Effector CD8-positive, alpha-beta T cell (primary cell): ENCODE data around the gene EIF1B.
"Not testable (repeated sequence)": the region's sequence is repeated elsewhere in the genome, so short reads cannot be mapped to it uniquely, and the experiment has no call there.

Source experiments
- DNase-seq: peaks from one replicate; lab custom pipeline; 2025; lab: John Stamatoyannopoulos, UW
- total RNA-seq, 4 experiments: gene quantifications; one replicate each; lab custom pipeline; 2026; lab: John Stamatoyannopoulos, UW

The EIF1B gene
- total RNA-seq: 17.0 to 26.6 (median 24.6) reads per million in 4 experiments

DNA sequence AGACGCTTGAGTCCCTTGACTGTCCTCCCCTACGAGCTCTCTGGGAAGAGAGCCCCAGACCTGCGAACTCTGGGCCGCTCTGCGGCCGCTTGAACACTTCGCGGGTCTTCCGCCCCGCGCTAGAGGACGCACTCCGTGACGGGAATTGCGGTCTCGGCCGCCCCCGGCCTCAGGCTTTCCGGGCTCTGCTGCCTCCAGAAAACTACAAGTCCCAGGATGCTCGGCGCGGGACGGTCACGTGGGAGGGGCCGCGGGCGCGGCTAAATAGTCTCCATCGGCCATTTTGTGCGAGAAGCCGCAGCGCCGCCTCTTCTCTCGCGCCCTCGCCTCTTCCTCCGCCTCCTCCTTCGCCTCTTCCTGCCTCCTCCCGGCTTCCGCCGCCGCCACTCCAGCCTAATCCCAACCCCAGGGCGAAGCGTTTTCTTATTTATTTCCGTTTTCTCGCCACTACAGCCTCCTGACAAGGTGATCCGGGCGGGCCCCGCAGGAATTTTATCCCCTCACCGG lies at the start of gene EIF1B:
EIF1B (plus strand) TSS at position 290 of the 507 bp plus-strand sequence. CDS start 235 bp downstream, outside the sequence.
- DNase-seq: peak; percentile 98

DNA sequence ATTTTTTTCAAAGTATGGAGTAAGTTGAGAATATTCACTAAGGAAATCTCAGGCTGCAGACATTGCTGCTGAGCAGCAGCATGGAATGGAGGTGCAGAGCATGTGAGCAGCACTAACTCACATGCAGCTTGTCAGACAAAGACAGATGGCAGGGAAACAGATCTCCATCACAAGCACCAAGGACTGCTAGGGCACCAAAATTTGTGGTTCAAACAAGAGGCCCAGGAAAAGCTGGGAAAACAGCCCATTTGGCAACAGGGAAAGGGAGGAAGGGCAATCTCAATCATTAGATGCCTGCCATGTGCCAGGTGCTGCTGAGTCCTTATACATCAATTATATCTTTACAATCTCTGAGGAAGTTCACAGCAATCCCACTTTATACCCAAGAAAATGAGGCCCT lies 47.2 kb upstream of the EIF1B start:
- DNase-seq: no peak

DNA sequence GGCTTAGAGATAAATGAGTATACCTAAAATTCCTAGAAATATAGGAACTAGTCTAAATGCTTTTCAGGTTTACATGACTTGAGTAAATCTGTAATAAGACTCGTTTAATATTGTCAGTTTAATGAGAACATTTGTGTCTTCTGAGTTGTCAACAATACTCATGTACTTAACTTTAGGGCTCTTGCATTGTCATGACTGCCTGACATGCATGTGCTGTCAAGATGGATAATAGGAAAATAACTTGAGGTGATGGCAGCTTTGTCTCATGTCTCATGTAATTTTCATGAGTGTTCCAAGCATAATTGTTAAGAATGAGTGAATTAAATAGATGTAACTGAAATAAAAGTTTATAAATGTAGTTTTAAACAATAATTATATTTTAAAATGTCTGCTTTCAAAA lies 45.1 kb upstream of the EIF1B start:
- no peak for DNase-seq

DNA sequence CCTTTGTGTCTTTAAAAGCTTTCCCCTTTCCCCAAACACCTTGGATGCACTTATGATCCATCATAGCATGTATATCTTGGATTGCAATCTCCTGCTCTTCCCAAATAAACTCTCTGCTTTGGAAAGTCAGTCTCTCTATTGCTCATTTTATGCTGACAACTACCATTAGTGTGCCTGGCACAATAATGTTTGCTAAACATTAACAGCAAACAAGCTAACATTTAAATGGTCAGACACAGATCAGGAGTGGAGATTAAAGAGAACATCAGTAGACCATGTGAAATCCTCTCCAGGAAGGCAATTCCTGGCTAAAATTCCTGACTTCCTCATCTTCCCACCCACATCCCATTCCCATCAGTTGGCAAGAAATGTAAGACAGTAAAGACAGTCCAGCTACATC lies 44.3 kb upstream of the EIF1B start:
- no peak for DNase-seq

DNA sequence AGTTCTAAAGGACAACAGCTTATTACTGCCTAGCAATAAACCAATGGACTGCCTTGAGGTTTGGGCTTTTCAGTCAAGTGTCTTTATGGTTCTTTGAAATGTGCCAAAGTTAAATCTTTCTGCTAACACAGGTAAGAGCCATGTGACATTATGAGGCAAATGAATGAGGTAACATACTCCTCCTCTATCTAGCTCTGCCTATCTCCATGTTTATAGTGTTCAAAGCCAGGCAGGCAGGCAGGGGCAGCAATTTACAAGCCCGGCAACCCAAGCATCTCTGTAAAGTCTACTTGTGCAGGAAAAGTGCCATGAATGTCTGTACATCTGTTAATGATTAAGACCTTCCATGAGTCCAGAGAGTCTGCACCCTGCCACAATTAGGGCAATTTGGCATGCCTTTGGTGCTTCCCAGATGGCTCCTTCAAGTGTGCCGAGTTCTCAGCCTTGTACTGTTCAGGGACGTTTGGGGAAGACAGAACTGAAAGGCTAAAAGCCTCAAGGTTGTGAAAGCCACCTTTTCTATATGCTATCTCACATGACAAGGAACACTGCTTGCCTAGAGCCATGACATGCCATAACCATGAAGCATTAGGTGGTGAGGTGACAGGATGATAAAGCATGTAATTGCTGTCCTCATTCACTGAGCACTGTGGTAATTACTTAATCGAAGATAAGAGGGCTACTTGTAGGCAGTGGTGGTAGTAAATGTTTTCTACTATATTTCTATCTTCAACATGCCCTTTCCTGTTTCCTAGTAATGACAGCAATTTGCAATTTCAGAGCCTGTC lies 41.4 kb upstream of the EIF1B start:
- no peak for DNase-seq

DNA sequence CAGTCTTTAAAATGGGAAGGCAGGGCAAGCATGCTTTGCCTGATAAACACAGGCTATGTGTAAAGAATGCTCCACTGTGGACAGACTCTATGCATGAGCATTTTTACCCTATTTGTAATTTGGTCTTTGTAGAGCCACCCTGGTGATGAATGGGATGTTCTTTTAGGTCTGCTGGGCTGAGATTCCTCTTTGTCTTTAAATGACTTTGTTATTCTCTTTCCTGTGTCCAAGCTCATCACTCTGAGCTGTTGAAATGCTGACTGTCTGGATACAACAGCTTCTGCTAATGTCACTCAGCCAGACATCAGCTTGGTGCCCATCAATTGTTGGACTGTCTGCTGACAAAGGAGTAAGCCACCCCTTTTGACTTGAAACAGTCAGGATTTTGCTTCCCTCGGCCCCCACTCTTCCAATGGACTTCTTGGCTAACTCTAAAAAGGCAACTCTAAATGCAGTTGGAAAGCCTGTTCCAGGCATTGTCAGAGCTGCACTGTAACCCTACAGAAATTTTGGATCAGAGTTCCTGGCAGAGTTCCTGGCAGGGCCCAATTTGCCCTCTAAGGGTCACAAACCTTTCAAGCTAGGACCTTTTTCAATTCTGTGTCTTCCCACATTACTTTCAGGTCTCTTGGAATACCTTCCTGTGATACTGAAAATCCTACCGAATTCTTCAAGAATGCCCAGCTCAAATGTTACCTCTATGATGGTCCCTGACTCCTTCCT lies 40.5 kb upstream of the EIF1B start:
- DNase-seq: no peak

DNA sequence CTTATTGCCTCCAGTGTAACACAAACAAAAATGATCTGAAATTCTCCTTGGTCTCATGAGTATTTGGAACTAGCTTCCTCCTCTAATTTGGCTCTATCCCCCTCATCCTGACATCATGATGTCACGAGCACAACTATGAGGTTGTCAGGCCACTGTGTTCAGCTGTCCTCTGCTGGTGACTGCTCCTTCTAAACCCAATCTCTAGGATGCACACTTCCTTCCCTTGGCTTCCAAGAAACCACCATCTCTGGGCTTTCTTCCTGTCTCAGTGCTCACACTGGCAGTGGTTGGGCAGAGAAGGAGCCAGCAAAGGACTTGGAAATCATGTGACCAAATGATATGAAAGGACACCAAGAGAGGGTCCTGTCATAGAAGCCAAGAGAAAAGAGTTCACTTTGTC lies 30.7 kb upstream of the EIF1B start:
- no peak for DNase-seq

DNA sequence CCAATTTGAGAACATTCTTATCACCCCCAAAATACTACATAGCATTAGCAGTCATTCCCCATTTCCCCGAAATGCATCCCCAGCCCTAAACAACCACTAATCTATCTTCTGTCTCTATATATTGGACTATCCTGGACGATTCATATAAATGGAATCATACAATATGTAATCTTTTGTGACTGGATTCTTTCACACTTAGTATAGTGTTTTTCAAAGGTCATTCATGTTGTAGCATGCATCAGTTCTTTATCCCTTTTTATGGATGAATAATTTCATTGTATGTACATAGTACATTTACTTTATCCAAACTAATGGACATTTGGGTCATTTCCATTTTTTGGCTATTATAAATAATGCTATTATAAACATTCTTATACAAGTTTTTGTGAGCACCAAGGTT lies 27.5 kb upstream of the EIF1B start:
- no peak for DNase-seq

DNA sequence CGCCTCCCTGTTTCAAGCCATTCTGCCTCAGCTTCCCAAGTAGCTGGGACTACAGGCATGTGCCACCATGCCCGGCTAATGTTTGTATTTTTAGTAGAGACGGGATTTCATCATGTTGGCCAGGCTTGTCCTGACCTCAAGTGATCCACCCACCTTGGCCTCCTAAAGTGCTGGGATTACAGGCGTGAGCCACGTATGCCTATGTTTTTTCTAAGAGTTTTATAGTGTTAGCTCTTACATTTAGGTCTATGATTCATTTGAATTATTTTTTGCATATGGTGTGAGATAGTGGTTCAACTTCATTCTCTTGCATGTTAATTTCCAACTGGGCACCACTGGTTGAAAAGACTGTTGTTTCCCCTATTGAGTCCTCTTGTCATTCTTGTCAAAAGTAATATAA lies 26.4 kb upstream of the EIF1B start:
- DNase-seq: not testable (repeated sequence)

DNA sequence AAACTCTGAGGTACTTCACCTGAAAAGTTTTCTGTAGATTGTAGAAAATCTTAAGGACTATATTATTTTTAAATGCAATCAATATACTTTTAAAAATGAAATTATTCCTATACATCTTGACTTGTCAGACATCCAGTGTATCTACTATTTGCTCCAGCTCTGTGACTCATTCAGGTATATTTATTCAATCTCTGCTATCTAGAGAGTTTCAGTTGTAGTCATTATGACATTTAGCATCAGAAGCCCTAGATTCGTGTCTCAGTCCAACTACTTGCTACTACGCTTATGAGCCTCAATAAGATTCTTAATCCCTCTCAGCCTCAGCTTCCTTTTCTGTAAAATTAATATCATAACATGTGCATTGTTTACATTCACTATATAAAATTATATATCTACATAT lies 22.3 kb upstream of the EIF1B start:
- no peak for DNase-seq

DNA sequence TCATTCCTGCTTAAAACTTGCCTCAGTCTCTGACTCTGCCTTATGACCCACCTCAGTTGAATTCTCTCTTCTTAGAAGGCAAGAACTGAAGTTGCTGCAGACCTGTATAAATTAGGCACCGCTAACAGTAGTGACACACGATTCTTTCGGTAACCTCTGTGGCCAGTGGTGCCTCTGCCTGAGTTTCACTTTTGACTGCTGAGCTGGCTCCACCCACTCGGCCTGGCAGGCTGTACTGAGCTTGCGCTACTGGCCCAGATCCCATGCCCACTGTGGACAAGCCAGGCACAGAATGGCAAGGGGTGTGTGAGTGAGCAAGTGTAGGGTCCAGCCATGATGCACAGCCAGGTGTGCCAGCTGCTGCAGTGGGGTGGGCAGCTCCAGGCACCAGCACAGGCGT lies 19.1 kb upstream of the EIF1B start:
- no peak for DNase-seq

DNA sequence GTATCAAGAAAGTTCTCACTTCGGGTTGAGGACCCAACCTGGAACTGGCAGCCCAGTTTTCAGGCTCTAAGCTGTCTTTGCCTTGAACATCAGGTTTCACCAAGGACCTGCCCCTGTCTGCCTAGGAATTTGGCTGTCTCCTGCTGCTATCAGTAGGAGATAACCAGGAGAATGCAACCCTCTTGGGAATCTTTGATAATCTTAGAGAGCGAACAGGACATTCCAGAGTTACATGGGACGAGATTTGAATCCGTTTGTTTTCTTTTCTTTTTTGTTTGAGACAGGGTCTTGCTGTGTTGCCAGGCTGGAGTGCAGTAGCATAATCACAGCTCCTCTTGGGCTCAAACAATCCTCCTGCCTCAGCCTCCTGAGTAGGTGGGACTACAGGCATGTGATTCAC lies 18.0 kb upstream of the EIF1B start:
- no peak for DNase-seq

DNA sequence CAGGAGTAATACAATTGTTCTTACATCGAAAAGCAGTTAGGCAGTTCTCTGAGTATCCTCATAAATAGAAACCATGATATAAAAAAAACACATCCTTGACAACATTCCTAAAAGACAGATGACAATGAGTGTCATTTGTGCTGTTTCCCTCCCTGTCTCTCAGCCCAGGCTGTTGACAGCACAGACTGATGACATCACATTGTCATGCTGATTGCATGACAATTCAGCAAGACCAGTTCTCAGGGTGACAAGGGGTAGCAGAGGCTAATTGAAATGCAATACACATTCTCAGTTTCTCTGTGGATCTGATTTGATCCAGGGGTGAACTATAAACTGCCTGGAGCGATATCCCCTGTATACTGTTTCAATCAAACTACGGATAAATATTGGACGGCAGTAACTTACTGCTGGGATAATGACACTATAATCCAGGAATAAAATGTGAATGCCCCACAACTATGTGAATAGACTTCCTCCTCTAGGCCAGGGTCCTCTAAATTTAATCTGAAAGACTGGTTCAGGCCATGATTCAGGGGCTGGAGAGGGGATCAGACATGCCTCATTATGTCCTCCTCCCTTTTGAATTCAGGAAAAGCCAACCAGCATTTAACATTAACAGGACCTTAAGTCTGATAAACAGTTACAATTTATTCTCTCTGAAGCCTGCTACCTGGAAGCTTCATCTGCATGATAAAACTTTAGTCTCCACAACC lies 16.7 kb upstream of the EIF1B start:
- no peak for DNase-seq

DNA sequence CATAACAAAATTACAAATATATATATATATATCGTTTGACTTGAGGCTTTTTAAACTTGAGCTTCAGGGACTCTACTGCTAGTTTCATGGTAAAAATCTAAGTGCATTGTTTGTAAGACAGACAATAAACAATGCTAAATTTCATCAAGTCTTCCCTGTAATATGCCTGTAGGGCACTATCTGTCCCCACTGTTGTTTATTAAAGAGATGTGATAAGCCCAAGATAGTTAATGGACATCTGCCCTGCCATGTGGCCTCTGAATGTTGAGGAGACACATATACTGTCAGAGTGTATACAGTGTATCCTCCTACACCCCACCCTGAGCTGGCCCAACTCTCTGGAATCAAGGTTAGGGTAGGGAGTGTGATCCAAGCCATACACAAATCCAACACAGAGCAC lies 15.1 kb upstream of the EIF1B start:
- DNase-seq: no peak

DNA sequence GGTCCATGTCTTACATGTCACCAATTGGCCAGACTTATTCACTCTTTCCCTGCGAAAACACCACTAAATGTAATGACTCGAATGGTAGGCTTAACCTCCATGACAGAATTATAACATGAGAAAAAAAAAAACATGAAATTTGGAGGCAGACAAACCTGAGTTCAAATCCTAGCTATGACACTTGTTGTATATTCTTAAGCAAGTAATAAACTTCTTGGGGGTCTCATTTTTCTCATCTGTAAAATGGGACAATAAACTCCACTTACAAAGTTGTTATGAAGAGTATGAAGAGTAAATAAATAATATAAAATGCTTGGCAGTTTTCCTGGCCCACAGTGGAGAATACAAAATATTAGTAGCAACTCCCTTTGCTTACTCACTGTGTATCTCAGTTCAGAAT lies 11.4 kb upstream of the EIF1B start:
- no peak for DNase-seq

DNA sequence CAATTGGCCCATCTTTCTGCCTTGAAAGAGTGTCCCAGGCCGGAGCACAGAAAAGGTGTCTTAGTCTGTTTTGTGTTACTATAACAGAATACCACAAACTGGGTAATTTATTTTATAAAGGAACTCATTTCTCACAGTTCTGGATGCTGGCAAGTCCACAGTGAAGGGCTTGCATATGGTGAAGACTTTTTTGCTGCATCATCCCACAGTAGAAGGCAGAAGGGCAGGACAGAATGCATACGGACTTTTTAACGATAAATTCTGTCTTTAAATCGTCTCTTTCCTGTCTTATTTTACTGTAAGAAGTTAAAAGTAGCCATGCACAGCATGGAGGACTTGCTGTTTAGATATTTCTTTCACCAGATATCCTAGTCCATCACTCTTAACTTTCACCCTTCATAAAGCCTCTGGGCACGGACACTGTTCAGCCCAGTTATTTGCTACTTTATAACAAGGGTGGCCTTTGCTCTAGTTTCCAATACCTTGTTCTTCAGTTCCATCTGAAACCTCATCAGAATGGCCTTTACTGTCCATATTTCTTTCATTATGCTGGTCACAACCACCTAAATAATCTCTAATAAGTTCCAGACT lies 10.3 kb upstream of the EIF1B start:
- DNase-seq: no peak

DNA sequence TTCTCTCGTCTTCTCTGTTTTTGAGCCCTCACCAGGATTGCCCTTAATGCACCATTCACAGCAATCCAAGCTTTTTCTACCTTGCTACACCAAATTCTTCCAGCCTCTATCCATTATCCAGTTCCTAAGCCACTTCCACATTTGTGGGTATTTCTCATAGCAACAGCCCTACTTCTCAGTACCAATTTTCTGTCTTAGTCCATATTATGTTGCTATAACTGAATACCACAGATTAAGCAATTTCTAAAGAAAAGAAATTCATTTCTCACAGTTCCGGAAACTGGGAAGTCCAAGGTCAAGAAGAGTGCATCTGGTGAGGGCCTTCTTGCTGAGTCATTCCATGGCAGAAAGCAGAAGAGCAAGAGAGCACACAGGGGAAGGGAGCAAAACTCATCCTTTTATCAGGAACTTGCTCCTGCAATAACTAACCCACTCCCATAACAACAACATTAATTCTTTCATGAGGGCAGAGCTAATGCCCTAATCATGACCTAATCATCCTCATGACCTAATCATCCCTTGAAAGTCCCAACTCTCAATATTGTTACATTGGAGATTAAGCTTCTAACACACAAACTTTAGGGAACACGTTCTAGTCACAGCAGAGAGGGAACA lies 9.7 kb upstream of the EIF1B start:
- DNase-seq: no peak

DNA sequence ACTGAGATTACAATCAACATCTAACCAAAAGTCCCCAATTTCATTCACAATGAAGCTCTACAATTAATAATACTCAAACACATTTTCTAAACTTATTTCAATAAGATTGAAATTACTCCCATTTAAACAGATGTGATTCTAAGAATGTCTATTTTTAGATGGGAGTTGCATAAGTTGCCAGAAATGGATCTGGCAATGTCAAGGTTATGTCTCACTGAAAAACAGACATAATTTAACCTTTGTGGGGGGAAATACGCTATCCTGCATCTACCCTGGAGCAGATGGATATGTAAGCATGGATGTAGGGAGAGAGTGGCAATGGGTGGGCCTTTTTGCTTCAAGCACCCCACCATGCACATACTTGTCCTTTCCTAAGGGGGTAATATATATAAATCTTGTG lies 6.7 kb upstream of the EIF1B start:
- no peak for DNase-seq

DNA sequence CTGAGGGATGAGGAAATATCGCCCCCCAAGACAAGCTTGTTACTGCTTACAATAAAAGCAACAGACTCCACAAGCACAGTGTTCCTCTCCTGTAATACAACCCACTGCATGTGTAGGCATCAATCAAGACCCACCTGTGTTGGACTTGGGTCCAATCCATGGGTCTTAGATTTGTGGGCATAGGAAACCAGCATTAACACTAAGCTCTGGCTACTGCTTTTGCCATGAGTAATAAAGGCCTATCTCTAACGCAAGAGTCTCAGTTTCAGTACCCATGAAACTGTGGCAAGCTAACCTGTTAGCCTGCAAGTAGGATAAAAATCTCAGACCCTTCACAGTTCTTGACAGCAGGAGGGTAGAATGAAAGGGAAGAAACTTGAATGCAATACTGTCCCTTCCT lies 5.2 kb upstream of the EIF1B start:
- DNase-seq: no peak

DNA sequence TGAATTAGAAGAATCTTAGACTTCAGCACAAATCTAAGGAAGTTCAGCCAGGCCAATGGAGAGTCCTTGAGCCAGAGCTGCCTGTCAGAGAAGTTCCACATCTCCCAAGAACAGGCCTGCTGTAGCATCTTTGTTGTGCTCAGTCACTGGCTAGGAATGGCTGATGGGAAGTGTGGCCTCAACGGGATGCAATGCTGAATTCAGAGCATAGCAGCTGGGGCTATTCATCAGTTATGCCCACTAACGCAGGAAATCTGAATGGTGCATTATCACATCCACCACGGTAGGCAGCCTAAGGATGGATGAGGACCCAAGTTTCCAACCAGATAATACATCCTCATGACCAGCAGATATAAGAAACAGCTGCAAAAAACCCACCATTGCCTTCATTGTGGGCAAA lies 3.2 kb upstream of the EIF1B start:
- DNase-seq: no peak

DNA sequence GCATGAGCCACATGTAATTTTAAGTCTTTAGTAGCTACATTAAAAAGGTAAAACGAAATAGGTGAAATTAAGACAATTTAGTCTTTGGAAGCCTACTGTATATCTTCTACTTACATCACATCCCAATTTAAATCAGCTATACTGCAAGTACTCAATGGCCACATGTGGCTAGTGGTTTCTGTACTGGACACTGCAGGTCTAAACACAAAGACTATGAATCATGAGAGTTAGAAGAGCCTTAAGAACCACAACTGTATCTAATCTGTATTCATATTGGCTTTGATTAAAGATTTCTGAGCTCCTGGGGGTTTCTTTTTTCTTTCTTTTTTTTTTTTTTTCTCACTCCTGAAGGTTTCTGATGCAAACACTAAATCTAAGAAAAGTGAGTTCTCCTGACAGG lies 2.3 kb upstream of the EIF1B start:
- DNase-seq: no peak
